Fibroblast of the aortic adventitia (primary cell): Measurements from ENCODE around the gene CFAP54. TPM values are rescaled to one million over a fixed set of nuclear protein-coding genes. Genes with fewer than 3 reads are reported as not detected.
A peak's percentile ranks its signal among the peaks of the same experiment; 100 is the strongest.
"Not testable (repeated sequence)": the region's sequence is repeated elsewhere in the genome, so short reads cannot be mapped to it uniquely, and the experiment has no call there.

Experiments used
- DNase-seq: peaks from one replicate; pipeline ENCODE4 v3.0.0-alpha.2; 2010; ENCODE audit warnings: low read depth
- H3K4me3 ChIP-seq: 2 replicates; pipeline ENCODE4 v1.5.1; 2011; ENCODE audit warnings: low read depth, mild to moderate bottlenecking, control low read depth, low read length, moderate library complexity
- total RNA-seq: library from RNA; depleted of rRNA; stranded (reverse); fragments of >200 nt; gene quantifications from 2 replicates; pipeline ENCODE4 v1.2.3, GENCODE V29; 2012; ENCODE audit warnings: low replicate concordance
- TF ChIP-seq, protein P1 (sequence below): IDR thresholded peaks from 2 replicates; pipeline ENCODE4 v1.5.1; 2011; ENCODE audit warnings: mild to moderate bottlenecking, low read length, control low read depth, inconsistent platforms; ENCODE audit not compliant: insufficient read depth

Gene CFAP54
- total RNA-seq, 1 donor, result 3.0 TPM

DNA sequence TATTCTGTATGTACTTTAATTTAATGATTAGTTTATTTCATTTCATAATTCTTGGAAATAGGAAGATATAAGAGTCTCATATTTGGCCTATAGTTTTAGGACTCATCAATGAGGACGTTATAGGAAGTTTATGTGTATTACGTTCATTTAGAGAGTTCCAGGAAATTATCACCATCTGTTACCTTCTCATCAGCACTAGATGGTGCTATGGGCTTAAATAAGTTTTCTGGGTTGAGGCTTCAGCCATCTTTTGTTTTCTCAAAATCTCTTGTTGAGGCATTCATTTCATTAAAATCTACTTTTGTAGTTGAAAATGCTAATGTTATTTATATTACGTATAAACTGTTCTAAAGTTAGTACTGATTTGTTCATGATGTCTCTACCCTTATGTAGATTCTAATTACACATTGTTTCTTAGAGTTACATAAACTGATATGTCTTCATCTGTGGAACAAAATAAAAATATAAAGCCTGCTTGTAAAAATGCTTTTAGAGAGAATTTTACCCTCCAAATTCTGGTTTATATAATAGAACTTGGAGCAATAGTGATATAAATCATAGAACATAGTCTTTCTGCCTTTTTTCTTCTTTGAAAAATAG lies 89.2 kb downstream of the CFAP54 start:
- TF ChIP-seq, protein P1, sequence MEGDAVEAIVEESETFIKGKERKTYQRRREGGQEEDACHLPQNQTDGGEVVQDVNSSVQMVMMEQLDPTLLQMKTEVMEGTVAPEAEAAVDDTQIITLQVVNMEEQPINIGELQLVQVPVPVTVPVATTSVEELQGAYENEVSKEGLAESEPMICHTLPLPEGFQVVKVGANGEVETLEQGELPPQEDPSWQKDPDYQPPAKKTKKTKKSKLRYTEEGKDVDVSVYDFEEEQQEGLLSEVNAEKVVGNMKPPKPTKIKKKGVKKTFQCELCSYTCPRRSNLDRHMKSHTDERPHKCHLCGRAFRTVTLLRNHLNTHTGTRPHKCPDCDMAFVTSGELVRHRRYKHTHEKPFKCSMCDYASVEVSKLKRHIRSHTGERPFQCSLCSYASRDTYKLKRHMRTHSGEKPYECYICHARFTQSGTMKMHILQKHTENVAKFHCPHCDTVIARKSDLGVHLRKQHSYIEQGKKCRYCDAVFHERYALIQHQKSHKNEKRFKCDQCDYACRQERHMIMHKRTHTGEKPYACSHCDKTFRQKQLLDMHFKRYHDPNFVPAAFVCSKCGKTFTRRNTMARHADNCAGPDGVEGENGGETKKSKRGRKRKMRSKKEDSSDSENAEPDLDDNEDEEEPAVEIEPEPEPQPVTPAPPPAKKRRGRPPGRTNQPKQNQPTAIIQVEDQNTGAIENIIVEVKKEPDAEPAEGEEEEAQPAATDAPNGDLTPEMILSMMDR, result peak; percentile 66
- DNase-seq, result peak; percentile 77
- H3K4me3 ChIP-seq, result no peak overlapping the region

DNA sequence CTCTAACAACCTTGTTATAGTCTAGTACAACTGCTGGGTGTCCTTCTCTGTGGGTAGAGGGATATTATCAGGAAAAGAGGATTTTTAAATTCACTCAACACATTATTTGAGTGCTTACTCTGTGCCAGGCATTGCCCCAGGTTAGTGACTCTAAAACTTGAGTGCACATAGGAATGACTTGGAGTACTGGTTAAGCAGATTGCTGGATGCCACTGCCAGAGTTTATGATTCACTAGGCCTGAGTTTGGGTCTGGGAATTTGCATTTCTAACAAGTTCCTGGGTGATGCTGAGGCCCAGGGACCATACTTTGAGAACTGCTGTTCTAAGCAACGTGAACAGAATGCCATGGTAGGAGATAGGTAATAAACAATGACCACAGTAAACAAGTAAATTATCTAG lies 96.6 kb downstream of the CFAP54 start:
- H3K4me3 ChIP-seq, result no peak overlapping the region
- TF ChIP-seq, protein P1, result no peak
- peak; percentile 17 for DNase-seq

DNA sequence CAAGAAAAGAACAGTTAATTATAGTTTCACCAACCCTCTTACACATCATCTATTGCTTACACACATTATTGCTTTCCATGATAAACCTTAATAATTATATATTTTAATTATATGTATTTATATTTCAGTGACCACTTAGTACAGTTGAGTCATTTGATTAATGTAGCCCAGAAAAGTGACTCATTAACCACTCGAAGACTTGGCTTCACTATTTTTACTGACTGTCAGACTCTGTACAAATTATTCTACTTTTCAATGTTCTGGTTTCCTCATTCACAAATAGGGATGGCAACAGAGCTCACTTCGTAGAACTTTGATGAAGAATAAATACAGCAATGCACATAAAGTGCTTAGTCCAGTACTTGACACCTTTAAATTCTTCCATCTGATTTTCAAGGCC lies 98.3 kb downstream of the CFAP54 start:
- H3K4me3 ChIP-seq, result no peak overlapping the region
- TF ChIP-seq, protein P1, result no peak
- DNase-seq, result peak; percentile 42

DNA sequence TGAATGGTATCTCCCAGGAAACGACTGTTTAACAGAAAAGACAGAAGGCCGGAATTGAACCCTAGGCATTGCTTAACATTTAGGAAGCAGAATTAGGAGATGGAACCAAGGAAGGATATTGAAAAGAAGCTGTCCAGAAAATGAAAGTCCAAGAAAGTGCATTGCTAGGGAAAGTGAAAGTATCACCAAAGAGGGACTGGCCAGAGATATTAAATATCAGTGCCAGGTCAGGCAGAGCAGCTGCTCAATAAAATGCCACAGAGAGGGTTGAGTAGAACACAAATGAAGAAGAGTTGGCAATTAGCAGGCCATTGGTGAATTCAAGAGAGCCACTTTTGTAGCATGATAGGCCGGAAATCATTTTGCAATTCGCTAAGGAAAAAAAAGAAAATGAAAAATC lies 101.6 kb downstream of the CFAP54 start:
- TF ChIP-seq, protein P1, result no peak
- DNase-seq, result no peak

DNA sequence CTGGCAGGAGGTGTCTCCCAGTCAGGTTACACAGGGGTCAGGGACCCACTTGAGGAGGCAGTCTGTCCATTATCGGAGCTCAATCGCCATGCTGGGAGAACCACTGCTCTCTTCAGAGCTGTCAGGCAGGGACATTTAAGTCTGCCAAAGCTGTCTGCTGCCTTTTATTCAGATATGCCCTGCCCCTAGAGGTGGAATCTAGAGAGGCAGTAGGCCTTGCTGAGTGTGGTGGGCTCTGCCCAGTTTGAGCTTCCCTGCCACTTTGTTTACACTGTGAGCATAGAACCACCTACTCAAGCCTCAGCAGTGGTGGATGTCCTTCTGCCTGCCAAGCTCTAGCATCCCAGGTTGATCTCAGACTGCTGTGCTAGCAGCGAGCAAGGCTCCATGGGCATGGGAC lies 115.0 kb downstream of the CFAP54 start:
- DNase-seq, H3K4me3 ChIP-seq: not testable (repeated sequence)

More for the DNA sequence above, 101.6 kb downstream of the CFAP54 start:
- H3K4me3 ChIP-seq, result no peak overlapping the region

DNA sequence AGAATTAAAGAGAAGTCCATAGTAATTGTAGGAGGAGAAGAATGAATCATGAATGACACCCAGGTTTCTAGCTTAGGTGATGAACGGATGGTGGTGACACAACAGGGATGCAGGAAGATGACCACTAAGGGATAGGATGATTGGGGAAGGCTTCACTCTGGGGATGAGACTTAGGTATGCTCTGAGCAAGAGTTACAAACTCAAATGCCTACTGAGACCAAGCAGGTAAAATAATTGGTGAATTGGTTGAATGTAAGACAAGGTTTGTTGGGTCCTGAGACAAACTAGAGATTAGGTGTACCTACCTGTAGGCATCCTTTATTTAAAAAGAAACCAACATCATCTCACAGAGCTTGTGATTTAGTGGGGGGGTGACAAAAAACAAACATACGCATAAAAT lies 116.3 kb downstream of the CFAP54 start:
- no peak overlapping the region for H3K4me3 ChIP-seq
- DNase-seq, result no peak
- TF ChIP-seq, protein P1, result no peak

DNA sequence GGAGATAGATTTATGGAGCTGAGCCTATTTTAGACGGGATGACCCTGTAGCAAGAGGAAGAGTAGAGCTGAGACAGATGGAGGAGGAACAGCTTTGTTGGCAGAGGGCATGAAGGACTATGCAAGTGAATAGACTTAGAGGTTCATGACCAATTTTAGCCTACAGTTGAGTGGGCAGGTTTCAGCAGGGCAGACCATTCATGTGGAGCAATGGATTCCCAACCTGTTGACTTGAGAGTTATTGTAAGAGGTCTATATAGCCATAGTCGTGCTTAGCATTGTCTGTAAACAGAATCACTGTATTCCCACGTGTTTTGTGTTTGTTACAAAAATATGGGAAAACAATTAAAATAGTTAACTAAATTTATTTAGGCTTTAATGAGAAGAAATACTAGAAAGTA lies 116.8 kb downstream of the CFAP54 start:
- TF ChIP-seq, protein P1, result no peak
- no peak overlapping the region for H3K4me3 ChIP-seq
- no peak for DNase-seq
